Glutamatergic neuron (in vitro differentiated cells): ENCODE results near the gene C2CD4A. TPM values are rescaled to one million over a fixed set of nuclear protein-coding genes. Genes with fewer than 3 reads are reported as not detected.

Experiments used
- DNase-seq: peaks from one replicate; pipeline ENCODE4 v3.0.0; 2022
- H3K27ac Mint-ChIP-seq: one replicate; pipeline ENCODE4 v1.8.0; 2020; ENCODE audit warnings: mild to moderate bottlenecking, mixed read lengths, inconsistent platforms; ENCODE audit not compliant: unreplicated experiment
- H3K27me3 Mint-ChIP-seq: one replicate; pipeline ENCODE4 v1.8.0; 2020; ENCODE audit warnings: mild to moderate bottlenecking, moderate library complexity, mixed read lengths, inconsistent platforms; ENCODE audit not compliant: unreplicated experiment
- H3K36me3 Mint-ChIP-seq: one replicate; pipeline ENCODE4 v1.8.0; 2020; ENCODE audit warnings: mild to moderate bottlenecking, mixed read lengths, inconsistent platforms; ENCODE audit not compliant: unreplicated experiment
- H3K4me1 Mint-ChIP-seq: one replicate; pipeline ENCODE4 v1.8.0; 2020; ENCODE audit warnings: mild to moderate bottlenecking, low read depth, mixed read lengths, inconsistent platforms; ENCODE audit not compliant: unreplicated experiment
- H3K4me3 Mint-ChIP-seq: one replicate; pipeline ENCODE4 v1.8.0; 2020; ENCODE audit warnings: mild to moderate bottlenecking, mixed read lengths, inconsistent platforms; ENCODE audit not compliant: unreplicated experiment
- H3K9me3 Mint-ChIP-seq: one replicate; pipeline ENCODE4 v1.8.0; 2020; ENCODE audit warnings: mild to moderate bottlenecking, moderate library complexity, mixed read lengths, inconsistent platforms; ENCODE audit not compliant: unreplicated experiment
- CTCF ChIP-seq: fragments of 200-600 bp; sonication (generic); IDR thresholded peaks from one replicate; pipeline ENCODE4 v1.5.0; 2021; ENCODE audit not compliant: partially characterized antibody, unreplicated experiment
- total RNA-seq: library from RNA; stranded (reverse); fragmentation: NEBNext Ultra II Directional; extraction: Animal tissue kit (Norgen Biotek cat#: 25700); gene quantifications from one replicate; pipeline ENCODE4 v1.2.1, GENCODE V29; 2021; ENCODE audit not compliant: unreplicated experiment

C2CD4A gene
- total RNA-seq, 1 donor from 2014 or later = 0.20 TPM

DNA sequence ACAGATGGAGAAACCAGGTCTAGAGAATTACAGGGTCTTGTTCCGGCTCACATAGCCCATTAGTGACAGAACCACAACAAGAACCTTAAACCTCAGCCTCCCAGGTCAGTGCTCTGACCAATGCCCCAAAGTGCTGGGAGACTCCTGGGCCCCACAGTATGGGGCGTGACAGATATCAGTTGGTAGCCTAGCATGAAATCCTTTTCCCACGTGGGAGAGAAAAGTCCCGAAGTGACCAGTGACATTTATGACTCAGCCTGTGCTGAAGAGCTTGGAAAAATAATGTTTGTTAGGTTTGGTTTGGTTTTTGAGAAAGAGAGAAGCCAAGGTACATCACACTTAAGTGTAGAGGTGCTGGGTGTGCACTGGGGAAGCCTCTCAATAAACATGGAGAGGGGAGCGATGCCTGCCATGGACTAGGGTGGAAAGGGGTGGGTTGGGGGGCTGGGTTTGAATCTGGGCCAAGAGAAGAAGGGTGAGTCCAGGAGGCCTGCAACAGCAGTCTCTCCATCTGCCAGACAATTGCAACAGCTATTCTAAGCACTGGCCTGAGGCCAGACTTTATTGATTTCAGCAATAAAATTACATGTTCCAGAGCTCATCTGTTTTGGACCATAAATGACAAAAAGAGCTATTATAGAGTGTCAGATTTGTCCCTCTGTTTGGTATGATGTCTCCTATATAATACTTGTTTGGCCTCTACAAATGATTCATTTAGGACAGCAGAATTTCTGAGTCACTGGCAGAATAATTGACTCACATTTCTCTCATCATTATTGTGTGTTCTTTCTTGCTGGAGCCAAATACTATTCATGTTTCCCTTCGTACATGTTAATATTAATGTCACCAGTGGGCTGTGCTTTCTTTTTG, 43.4 kb downstream of the C2CD4A start:
- Mint-ChIP-seq H3K9me3 (peaks cover 18% of the 10 kb centered on the region), H3K36me3 (peaks cover 12% of the 10 kb centered on the region), H3K27me3 (peaks cover 11% of the 10 kb centered on the region), H3K4me1 (peaks cover 22% of the 10 kb centered on the region), H3K4me3 (peak overlapping the region; percentile 71), H3K27ac (peak overlapping the region; percentile 98)
- no peak for TF ChIP-seq CTCF
- DNase-seq = peak; percentile 40

- Mint-ChIP-seq H3K4me3 (no peak overlapping the region), H3K4me1 (peaks cover 22% of the 10 kb centered on the region), H3K36me3 (peaks cover 12% of the 10 kb centered on the region), H3K27me3 (peaks cover 11% of the 10 kb centered on the region), H3K9me3 (peaks cover 18% of the 10 kb centered on the region), H3K27ac (no peak overlapping the region)
- DNase-seq = no peak
- TF ChIP-seq CTCF = no peak
Observed at GRCh38 chr15:62112081-62112480, 45.3 kb downstream of the C2CD4A start.

DNA sequence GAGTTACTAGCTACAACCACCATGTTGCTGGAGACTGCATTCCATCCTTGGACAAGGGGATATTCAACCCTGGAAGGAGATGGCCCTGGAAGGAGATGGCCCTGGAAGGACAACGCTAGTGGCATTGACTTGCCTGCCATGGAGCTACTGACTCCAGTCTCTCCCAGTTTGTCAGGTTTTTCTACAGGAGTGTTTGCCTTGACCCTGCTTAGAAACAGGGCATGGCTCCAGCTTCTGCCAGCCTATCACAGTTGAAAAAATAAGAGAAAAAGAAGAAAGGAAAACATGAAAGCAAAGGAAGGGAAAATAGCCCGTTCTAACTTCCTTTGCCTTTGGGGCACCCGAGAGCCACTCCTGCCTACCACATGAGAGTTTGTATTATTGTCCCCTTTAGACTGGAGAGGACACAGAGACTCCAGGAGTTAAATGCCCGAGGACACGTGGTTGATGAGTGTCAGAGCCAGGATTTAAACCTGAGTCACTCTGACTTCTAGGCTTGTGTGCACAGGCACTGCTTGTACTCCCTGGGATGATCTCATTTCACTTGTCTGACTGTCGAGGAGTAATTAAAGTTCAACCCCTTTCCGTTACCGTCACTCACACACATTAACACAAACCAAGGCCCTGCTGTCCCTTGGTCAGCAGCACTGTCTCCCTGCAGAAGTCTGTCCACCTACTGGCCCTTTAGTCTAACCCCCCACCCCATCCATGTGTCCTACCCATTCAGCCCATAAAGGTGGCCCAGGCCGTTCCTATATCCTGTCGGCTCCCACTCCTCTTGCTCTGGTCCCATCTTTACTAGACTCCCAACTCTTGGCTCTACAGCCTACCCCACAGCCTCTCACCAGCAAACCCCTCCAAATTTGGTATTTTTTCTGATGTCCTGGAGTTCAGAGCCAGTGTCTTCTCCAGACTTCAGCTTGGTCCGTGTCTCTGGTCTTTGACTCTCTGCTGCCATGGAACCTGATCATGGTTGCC, 46.1 kb downstream of the C2CD4A start:
- peaks cover 11% of the 10 kb centered on the region for H3K27me3 Mint-ChIP-seq
- H3K27ac Mint-ChIP-seq = no peak overlapping the region
- no peak for TF ChIP-seq CTCF
- no peak overlapping the region for H3K4me3 Mint-ChIP-seq
- no peak for DNase-seq
- peaks cover 22% of the 10 kb centered on the region for H3K4me1 Mint-ChIP-seq
- peaks cover 18% of the 10 kb centered on the region for H3K9me3 Mint-ChIP-seq
- H3K36me3 Mint-ChIP-seq = peaks cover 12% of the 10 kb centered on the region

- no peak for DNase-seq
- Mint-ChIP-seq H3K4me1 (peaks cover 8% of the 10 kb centered on the region), H3K36me3 (peaks cover 12% of the 10 kb centered on the region), H3K27me3 (peaks cover 7% of the 10 kb centered on the region), H3K4me3 (no peak overlapping the region), H3K9me3 (peaks cover 9% of the 10 kb centered on the region), H3K27ac (no peak overlapping the region)
- TF ChIP-seq CTCF = no peak
Observed at GRCh38 chr15:62115847-62116246, 49.1 kb downstream of the C2CD4A start.
